Lung microvascular endothelial cell (primary cell): ENCODE measurements around the gene LURAP1L. TPM values are rescaled to one million over a fixed set of nuclear protein-coding genes. Genes with fewer than 3 reads are reported as not detected.
A peak's percentile ranks its signal among the peaks of the same experiment; 100 is the strongest.

Source experiments
- DNase-seq, 2 donors: peaks; one replicate each; pipeline versions ENCODE4 v3.0.0 to v3.0.0-alpha.2; 2010; ENCODE audit warnings: low read depth in 2 of 2
- total RNA-seq: library from RNA; depleted of rRNA; stranded (reverse); fragments of >200 nt; gene quantifications from 2 replicates; pipeline ENCODE4 v1.2.1, GENCODE V29; 2014

LURAP1L gene
- total RNA-seq, 1 donor from 2014 or later = 2.0 TPM

GRCh38 chr9:12776513-12777055, 1.8 kb downstream of the LURAP1L start:
- DNase-seq = no peak

- no peak for DNase-seq
Observed at GRCh38 chr9:12777121-12778022, 2.6 kb downstream of the LURAP1L start.

- DNase-seq = no peak
Observed at GRCh38 chr9:12778389-12778788, 3.6 kb downstream of the LURAP1L start.

GRCh38 chr9:12781226-12781733, 6.5 kb downstream of the LURAP1L start:
- DNase-seq = no peak

GRCh38 chr9:12783767-12784460, 9.1 kb downstream of the LURAP1L start:
- DNase-seq = no peak

GRCh38 chr9:12784461-12785259, 9.8 kb downstream of the LURAP1L start:
- DNase-seq = peak; percentile 12 to 77

- no peak for DNase-seq
Observed at GRCh38 chr9:12785260-12785770, 10.5 kb downstream of the LURAP1L start.

GRCh38 chr9:12785941-12786340, 11.1 kb downstream of the LURAP1L start:
- no peak for DNase-seq

GRCh38 chr9:12790001-12790400, 15.2 kb downstream of the LURAP1L start:
- DNase-seq = no peak

GRCh38 chr9:12790883-12791282, 16.1 kb downstream of the LURAP1L start:
- DNase-seq = no peak

GRCh38 chr9:12794101-12794799, 19.4 kb downstream of the LURAP1L start:
- no peak for DNase-seq

GRCh38 chr9:12796601-12797000, 21.8 kb downstream of the LURAP1L start:
- DNase-seq = no peak

- no peak for DNase-seq
Observed at GRCh38 chr9:12797037-12797436, 22.2 kb downstream of the LURAP1L start.

- no peak for DNase-seq
Observed at GRCh38 chr9:12798066-12798770, 23.4 kb downstream of the LURAP1L start.

GRCh38 chr9:12801187-12801586, 26.4 kb downstream of the LURAP1L start:
- DNase-seq = no peak

- peak; percentile 42 to 74 for DNase-seq
Observed at GRCh38 chr9:12801663-12802062, 26.8 kb downstream of the LURAP1L start.

- DNase-seq = no peak
Observed at GRCh38 chr9:12802093-12802492, 27.3 kb downstream of the LURAP1L start.

GRCh38 chr9:12808569-12808968, 33.7 kb downstream of the LURAP1L start:
- no peak for DNase-seq

- peak in 1 of 2 donors; percentile 20 for DNase-seq
Observed at GRCh38 chr9:12809720-12810119, 34.9 kb downstream of the LURAP1L start.

GRCh38 chr9:12811935-12812334, 37.1 kb downstream of the LURAP1L start:
- no peak for DNase-seq
